Neural cell (in vitro differentiated cells): Measurements from ENCODE around the gene CIB1. TPM values are rescaled to one million over a fixed set of nuclear protein-coding genes. Genes with fewer than 3 reads are reported as not detected.

Experiments used
- H2AFZ ChIP-seq: fragments of 200-600, 300-800 bp; sonication (generic), shearing (Covaris generic); 2 replicates; pipeline ENCODE4 v1.6.0; 2014; ENCODE audit warnings: low read depth, mild to moderate bottlenecking, antibody characterized with exemption, low read length, moderate library complexity
- H3F3A ChIP-seq: fragments of 200-600 bp; shearing (Covaris generic); 2 replicates; pipeline ENCODE4 v1.6.1; 2016; ENCODE audit warnings: mild to moderate bottlenecking, moderate library complexity, mixed read lengths, antibody characterized with exemption, low read length; ENCODE audit not compliant: insufficient read depth, poor library complexity, severe bottlenecking
- H3K27ac ChIP-seq: fragments of 200-600, 300-800 bp; sonication (generic), shearing (Covaris generic); 2 replicates; pipeline ENCODE4 v1.5.1; 2014; ENCODE audit warnings: mild to moderate bottlenecking, low read length, moderate library complexity
- H3K27me3 ChIP-seq: fragments of 300-800, 200-600 bp; sonication (generic), shearing (Covaris generic); 2 replicates; pipeline ENCODE4 v1.6.0; 2014; ENCODE audit warnings: mild to moderate bottlenecking, low read depth, low read length, moderate library complexity; ENCODE audit not compliant: insufficient read depth
- H3K36me3 ChIP-seq: fragments of 300-800, 200-600 bp; sonication (generic), shearing (Covaris generic); 2 replicates; pipeline ENCODE4 v1.5.1; 2014; ENCODE audit warnings: mild to moderate bottlenecking, antibody characterized with exemption, low read length, moderate library complexity; ENCODE audit not compliant: insufficient read depth
- H3K4me2 ChIP-seq: fragments of 300-800, 200-600 bp; sonication (generic), shearing (Covaris generic); 2 replicates; pipeline ENCODE4 v1.6.0; 2014; ENCODE audit warnings: mild to moderate bottlenecking, low read length
- H3K4me3 ChIP-seq: fragments of 300-800, 200-600 bp; sonication (generic), shearing (Covaris generic); 2 replicates; pipeline ENCODE4 v1.5.1; 2014; ENCODE audit warnings: mild to moderate bottlenecking, low read length, moderate library complexity
- H3K79me2 ChIP-seq: fragments of 200-600 bp; shearing (Covaris generic); replicated peaks from 2 replicates; pipeline ENCODE4 v1.6.0; 2014; ENCODE audit warnings: mild to moderate bottlenecking, low read length, moderate library complexity; ENCODE audit not compliant: insufficient read depth
- H3K9ac ChIP-seq: fragments of 300-800, 200-600 bp; sonication (generic), shearing (Covaris generic); 2 replicates; pipeline ENCODE4 v1.6.1; 2016; ENCODE audit warnings: mild to moderate bottlenecking, low read length, mixed read lengths
- H3K9me2 ChIP-seq: fragments of 200-600 bp; shearing (Covaris generic); 2 replicates; pipeline ENCODE4 v1.6.1; 2016; ENCODE audit warnings: mild to moderate bottlenecking, low read length, mixed read lengths; ENCODE audit not compliant: insufficient read depth
- H3K9me3 ChIP-seq: fragments of 200-600, 300-800 bp; sonication (generic), shearing (Covaris generic); 2 replicates; pipeline ENCODE4 v1.6.1; 2016; ENCODE audit warnings: mild to moderate bottlenecking, mixed run types, low read length, moderate library complexity, mixed read lengths
- H4K20me1 ChIP-seq: fragments of 200-600 bp; shearing (Covaris generic); 2 replicates; pipeline ENCODE4 v1.6.1; 2016; ENCODE audit warnings: mild to moderate bottlenecking, mixed run types; ENCODE audit not compliant: insufficient read depth
- EP300 ChIP-seq: fragments of 450-650 bp; conservative IDR thresholded peaks from 2 replicates; pipeline ENCODE4 v1.6.1; 2014; ENCODE audit warnings: antibody characterized with exemption, mild to moderate bottlenecking, moderate library complexity; ENCODE audit not compliant: poor library complexity, severe bottlenecking
- EZH2 ChIP-seq: fragments of 200-600, 300-800 bp; shearing (Covaris generic), sonication (generic); IDR thresholded peaks from 2 replicates; pipeline ENCODE4 v1.6.1; 2014; ENCODE audit warnings: antibody characterized with exemption, low read length, borderline replicate concordance, mild to moderate bottlenecking; ENCODE audit not compliant: insufficient read depth, poor library complexity, severe bottlenecking
- MXI1 ChIP-seq: fragments of 450-650 bp; conservative IDR thresholded peaks from 2 replicates; pipeline ENCODE4 v1.6.1; 2014; ENCODE audit warnings: antibody characterized with exemption, mild to moderate bottlenecking; ENCODE audit not compliant: poor library complexity, severe bottlenecking
- RAD21 ChIP-seq: fragments of 450-650 bp; conservative IDR thresholded peaks from 2 replicates; pipeline ENCODE4 v1.6.1; 2014; ENCODE audit warnings: antibody characterized with exemption, mild to moderate bottlenecking, moderate library complexity
- SMC3 ChIP-seq: fragments of 450-650 bp; conservative IDR thresholded peaks from 2 replicates; pipeline ENCODE4 v1.6.1; 2014; ENCODE audit warnings: antibody characterized with exemption, mild to moderate bottlenecking, moderate library complexity; ENCODE audit not compliant: poor library complexity
- TAF1 ChIP-seq: IDR thresholded peaks from 2 replicates; pipeline ENCODE4 v1.6.1; 2012; ENCODE audit warnings: low read depth
- polyA plus RNA-seq: library from polyadenylated mRNA; depleted of rRNA; stranded (reverse); fragments of >200 nt; gene quantifications from 2 replicates; pipeline ENCODE4 v1.2.3, GENCODE V29; 2014
- TF ChIP-seq, protein P1 (sequence below): fragments of 450-650 bp; IDR thresholded peaks from 2 replicates; pipeline ENCODE4 v1.5.1; 2014; ENCODE audit warnings: antibody characterized with exemption, mild to moderate bottlenecking, moderate library complexity; ENCODE audit not compliant: poor library complexity, severe bottlenecking
- TF ChIP-seq, protein P2 (sequence below): IDR thresholded peaks from 2 replicates; pipeline ENCODE4 v1.6.1; 2012; ENCODE audit warnings: borderline replicate concordance

CIB1 gene
- polyA plus RNA-seq, 1 donor from 2014 or later, result 9.4 TPM

DNA sequence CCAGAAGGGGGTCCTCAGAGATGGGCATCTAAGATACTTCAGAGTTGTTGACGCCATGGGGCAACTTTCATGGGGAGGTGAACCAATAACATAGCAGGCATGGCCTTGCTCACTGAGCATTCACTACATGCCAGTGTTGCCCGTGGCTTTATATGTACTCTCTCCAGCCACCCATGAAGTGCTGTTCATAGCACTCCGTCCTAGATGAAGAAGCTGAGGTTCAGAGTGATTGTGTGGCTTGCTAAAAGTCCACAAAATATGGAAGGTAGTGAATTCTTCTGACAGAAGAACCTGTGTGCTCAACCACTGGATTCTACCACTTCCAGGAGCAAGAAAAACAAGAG, 42.4 kb downstream of the CIB1 start:
- Histone ChIP-seq H3K4me2 (no peak overlapping the region), H3K27ac (no peak overlapping the region), H3K4me3 (no peak overlapping the region), H3K79me2 (no peaks in the 10 kb centered on the region), H3F3A (no peaks in the 10 kb centered on the region), H3K9me3 (no peaks in the 10 kb centered on the region), H2AFZ (no peak overlapping the region), H3K9me2 (no peaks in the 10 kb centered on the region), H4K20me1 (no peaks in the 10 kb centered on the region), H3K36me3 (no peaks in the 10 kb centered on the region), H3K27me3 (no peaks in the 10 kb centered on the region), H3K9ac (no peak overlapping the region)
- no peak for TF ChIP-seq MXI1
- no peak for TF ChIP-seq EP300
- TF ChIP-seq, protein P1, sequence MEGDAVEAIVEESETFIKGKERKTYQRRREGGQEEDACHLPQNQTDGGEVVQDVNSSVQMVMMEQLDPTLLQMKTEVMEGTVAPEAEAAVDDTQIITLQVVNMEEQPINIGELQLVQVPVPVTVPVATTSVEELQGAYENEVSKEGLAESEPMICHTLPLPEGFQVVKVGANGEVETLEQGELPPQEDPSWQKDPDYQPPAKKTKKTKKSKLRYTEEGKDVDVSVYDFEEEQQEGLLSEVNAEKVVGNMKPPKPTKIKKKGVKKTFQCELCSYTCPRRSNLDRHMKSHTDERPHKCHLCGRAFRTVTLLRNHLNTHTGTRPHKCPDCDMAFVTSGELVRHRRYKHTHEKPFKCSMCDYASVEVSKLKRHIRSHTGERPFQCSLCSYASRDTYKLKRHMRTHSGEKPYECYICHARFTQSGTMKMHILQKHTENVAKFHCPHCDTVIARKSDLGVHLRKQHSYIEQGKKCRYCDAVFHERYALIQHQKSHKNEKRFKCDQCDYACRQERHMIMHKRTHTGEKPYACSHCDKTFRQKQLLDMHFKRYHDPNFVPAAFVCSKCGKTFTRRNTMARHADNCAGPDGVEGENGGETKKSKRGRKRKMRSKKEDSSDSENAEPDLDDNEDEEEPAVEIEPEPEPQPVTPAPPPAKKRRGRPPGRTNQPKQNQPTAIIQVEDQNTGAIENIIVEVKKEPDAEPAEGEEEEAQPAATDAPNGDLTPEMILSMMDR, result no peak
- TF ChIP-seq RAD21, result no peak
- TF ChIP-seq TAF1, result no peak
- TF ChIP-seq SMC3, result no peak
- no peak for TF ChIP-seq EZH2
- TF ChIP-seq, protein P2, sequence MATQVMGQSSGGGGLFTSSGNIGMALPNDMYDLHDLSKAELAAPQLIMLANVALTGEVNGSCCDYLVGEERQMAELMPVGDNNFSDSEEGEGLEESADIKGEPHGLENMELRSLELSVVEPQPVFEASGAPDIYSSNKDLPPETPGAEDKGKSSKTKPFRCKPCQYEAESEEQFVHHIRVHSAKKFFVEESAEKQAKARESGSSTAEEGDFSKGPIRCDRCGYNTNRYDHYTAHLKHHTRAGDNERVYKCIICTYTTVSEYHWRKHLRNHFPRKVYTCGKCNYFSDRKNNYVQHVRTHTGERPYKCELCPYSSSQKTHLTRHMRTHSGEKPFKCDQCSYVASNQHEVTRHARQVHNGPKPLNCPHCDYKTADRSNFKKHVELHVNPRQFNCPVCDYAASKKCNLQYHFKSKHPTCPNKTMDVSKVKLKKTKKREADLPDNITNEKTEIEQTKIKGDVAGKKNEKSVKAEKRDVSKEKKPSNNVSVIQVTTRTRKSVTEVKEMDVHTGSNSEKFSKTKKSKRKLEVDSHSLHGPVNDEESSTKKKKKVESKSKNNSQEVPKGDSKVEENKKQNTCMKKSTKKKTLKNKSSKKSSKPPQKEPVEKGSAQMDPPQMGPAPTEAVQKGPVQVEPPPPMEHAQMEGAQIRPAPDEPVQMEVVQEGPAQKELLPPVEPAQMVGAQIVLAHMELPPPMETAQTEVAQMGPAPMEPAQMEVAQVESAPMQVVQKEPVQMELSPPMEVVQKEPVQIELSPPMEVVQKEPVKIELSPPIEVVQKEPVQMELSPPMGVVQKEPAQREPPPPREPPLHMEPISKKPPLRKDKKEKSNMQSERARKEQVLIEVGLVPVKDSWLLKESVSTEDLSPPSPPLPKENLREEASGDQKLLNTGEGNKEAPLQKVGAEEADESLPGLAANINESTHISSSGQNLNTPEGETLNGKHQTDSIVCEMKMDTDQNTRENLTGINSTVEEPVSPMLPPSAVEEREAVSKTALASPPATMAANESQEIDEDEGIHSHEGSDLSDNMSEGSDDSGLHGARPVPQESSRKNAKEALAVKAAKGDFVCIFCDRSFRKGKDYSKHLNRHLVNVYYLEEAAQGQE, result no peak

DNA sequence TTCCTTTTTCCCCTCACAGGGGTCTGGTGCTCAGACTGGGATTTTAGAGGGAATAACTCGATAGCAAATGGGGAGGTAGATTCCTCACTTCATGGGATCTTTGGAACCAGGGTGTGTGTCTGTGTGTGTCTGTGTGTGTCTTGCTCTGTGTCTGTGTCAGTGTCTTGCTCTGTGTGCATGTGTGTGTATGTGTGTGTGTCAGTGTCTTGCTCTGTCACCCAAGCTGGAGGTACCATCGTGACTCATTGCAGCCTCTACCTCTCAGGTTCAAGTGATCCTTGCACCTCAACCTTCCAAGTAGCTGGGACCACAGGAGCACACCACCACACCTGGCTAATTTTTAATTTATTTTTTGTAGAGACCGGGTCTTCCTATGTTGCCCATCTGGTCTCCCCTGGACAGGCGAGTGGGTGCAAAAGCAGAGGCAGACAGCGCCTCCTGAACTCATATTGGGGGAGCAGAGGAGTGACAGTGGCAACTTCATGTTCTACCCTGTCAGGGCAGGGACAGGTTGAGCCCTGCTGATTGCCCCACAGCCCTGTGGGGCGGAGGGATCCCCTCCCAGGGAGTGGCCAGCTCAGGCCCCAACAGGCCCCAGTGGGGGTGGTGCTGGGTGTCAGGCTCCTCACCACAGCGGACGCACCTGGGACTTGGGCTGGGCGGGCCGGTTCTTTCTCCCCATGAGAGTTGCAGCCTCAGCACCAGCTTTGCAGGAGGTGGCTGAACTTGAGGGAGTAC, 43.0 kb downstream of the CIB1 start:
- TF ChIP-seq, protein P2, result no peak
- H3K36me3 ChIP-seq, result no peaks in the 10 kb centered on the region
- no peaks in the 10 kb centered on the region for H3K9me2 ChIP-seq
- H3K79me2 ChIP-seq, result no peaks in the 10 kb centered on the region
- no peaks in the 10 kb centered on the region for H3F3A ChIP-seq
- H3K4me3 ChIP-seq, result no peak overlapping the region
- no peak overlapping the region for H3K9ac ChIP-seq
- H3K27ac ChIP-seq, result no peak overlapping the region
- H3K27me3 ChIP-seq, result no peaks in the 10 kb centered on the region
- H3K4me2 ChIP-seq, result no peak overlapping the region
- H3K9me3 ChIP-seq, result no peaks in the 10 kb centered on the region
- no peaks in the 10 kb centered on the region for H4K20me1 ChIP-seq
- no peak overlapping the region for H2AFZ ChIP-seq
